Spleen (tissue), 7 donors: ENCODE measurements around the gene SHC1.

Experiments
- POLR2A ChIP-seq, 3 donors: fragments of 450-650 bp; IDR thresholded peaks; one replicate each; pipeline ENCODE4 v1.5.1; 2017; ENCODE audit warnings: antibody characterized with exemption in 3 of 3, mild to moderate bottlenecking in 1 of 3
- TF ChIP-seq, protein P1 (sequence below), 11 experiments: fragments of 200-600 bp in 7 of 11; fragments of 450-650 bp in 4 of 11; sonication (generic) in 4 of 11; IDR thresholded peaks in 8 of 11; conservative IDR thresholded peaks in 3 of 11; 1 replicate in 7 of 11; 2 replicates in 4 of 11; pipeline versions ENCODE4 v1.4.0 to v1.8.0; 2016 to 2021; ENCODE audit warnings: antibody characterized with exemption in 11 of 11, inconsistent platforms in 4 of 11, mild to moderate bottlenecking in 1 of 11
- donor health status: DM: no; HTN: no; CAD: no; lungs with moderate emphysema.
- donor health status: DM: no; HTN: no; CAD: no.
- donor health status: DM: no; HTN: no; CAD: no.

DNA sequence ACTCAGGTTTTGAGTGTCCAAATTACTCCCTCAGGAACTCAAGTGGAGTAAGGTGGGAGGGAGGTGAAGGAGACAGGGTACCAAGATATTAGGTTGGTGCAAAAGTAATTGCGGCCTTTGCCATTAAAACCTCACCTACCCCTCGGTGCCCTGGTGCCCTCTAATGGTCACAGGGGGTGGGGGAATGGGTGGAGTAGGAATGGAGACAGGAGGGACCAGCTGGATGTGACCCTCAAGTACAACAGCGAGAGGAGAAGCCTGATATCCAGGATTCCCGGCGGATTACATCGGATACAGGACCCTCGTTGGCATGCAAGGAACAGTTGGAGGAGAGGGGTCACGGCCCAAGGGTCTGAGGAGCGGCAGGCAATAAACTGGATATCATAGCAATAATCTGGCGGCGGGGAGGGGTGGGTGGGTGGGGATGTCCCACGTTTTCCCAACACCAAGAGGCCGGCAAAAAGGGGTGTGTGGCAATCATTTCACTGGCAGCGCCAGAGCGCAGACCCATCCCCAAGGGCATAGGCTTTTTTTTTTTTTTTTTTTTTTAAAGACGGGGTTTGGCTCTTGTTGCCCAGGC is 27.7 kb upstream of the SHC1 start:
- no peak for TF ChIP-seq POLR2A (IDR thresholded peaks at IDR 0.05)
- TF ChIP-seq, protein P1, sequence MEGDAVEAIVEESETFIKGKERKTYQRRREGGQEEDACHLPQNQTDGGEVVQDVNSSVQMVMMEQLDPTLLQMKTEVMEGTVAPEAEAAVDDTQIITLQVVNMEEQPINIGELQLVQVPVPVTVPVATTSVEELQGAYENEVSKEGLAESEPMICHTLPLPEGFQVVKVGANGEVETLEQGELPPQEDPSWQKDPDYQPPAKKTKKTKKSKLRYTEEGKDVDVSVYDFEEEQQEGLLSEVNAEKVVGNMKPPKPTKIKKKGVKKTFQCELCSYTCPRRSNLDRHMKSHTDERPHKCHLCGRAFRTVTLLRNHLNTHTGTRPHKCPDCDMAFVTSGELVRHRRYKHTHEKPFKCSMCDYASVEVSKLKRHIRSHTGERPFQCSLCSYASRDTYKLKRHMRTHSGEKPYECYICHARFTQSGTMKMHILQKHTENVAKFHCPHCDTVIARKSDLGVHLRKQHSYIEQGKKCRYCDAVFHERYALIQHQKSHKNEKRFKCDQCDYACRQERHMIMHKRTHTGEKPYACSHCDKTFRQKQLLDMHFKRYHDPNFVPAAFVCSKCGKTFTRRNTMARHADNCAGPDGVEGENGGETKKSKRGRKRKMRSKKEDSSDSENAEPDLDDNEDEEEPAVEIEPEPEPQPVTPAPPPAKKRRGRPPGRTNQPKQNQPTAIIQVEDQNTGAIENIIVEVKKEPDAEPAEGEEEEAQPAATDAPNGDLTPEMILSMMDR (IDR thresholded peaks at IDR 0.05 in 8 of 11, conservative IDR thresholded peaks at IDR 0.05 in 3 of 11), result no peak
